CD4-positive, alpha-beta T cell treated with Interleukin-15 for 1 hour (primary cell): ENCODE measurements around the gene DOCK2.

Experiments used
- DNase-seq: peaks from one replicate; pipeline ENCODE4 v3.0.0-alpha.2; 2020

The DOCK2 gene

GRCh38 chr5:169694091-169694625, 57.1 kb downstream of the DOCK2 start:
- DNase-seq, result no peak

GRCh38 chr5:169695025-169695625, 58.0 kb downstream of the DOCK2 start:
- no peak for DNase-seq

GRCh38 chr5:169695919-169696490, 58.9 kb downstream of the DOCK2 start:
- no peak for DNase-seq

DNA sequence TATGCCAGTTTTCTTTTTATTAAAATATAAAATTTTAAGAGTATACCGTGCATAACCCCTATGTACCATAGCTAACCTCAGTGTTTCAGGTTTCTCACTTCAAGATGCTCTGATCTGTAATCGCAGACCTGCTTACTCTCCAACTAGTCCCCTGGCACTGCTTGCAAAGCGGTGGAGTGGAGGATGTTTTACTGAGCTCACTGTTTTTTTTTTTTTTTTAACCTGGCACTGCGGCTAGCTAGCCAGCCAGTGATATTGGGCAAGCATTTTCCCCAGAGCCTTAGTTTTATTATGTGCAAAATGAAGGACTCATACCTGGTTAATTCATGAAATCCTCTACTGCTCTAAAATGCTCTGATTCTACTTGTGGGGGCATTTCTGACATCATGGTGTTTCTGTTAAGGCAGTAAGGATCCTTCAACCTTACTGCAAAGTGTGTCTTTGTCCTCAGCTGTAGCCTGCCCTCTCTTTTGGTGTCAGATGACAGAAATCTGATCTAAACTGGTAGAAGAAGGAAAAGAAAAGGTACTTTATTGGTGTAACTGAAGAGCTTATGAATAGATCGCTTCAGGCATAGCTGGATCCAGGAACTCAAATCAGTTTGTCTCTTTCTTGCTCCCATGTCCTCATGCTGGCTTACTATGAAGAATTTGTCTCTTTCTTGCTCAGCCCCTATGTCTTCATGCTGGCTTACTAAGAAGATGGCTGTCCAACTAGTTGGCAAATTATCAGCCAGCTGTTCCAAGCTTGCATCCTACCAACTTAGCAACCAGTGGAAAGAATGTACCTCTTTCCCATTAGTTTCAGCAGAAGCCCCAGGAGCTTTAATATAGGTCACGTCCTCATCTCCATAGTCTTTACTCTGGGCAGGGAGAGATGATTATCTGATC, 59.8 kb downstream of the DOCK2 start:
- DNase-seq, result no peak

GRCh38 chr5:169697511-169697890, 60.4 kb downstream of the DOCK2 start:
- no peak for DNase-seq

- DNase-seq, result no peak
Measured at GRCh38 chr5:169697976-169698375, 60.9 kb downstream of the DOCK2 start.

GRCh38 chr5:169700611-169701010, 63.5 kb downstream of the DOCK2 start:
- no peak for DNase-seq

DNA sequence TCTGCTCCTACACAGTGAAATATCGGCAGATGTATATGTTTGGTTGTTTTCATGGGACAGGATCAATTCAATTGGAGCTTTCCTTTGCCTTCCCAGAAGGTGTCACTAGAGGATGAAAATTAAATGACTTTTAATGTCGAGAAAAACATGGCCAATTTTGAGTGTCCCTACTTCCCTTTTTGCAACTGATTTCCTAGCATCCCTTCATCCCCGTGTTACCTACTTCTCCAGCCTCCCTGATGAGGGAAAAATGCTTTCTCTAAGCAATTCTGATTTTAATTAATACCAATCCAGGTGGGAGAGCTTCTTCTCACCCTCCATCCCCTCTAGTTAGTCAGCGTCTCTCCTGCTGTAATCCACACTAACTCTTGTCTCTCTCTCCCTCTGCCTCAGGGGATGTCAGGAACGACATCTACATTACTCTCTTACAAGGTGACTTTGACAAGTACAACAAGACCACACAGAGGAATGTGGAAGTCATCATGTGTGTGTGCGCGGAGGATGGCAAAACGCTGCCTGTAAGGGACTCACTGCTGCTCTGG, 64.9 kb downstream of the DOCK2 start:
- DNase-seq, result no peak

- no peak for DNase-seq
Measured at GRCh38 chr5:169702693-169703481, 65.8 kb downstream of the DOCK2 start.

DNA sequence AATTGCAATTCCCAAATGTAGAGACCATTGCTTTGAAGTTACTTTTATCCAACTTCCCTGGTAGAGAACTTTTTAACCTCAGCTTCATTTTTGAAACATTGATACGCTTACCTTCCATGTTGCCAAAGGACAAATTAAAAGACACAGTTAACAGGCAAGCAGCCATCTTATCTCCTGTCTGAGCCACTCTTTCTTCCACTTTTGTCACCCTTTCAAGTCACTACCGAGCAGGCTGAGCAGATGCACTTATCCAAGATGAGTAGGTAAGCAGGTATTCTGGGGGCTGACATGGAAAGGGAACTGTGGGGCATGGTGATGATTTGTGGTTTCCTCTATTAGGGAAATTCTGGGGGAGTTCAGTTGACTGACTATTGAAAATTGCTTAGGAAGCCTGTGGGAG, 66.7 kb downstream of the DOCK2 start:
- DNase-seq, result no peak

GRCh38 chr5:169705322-169705721, 68.2 kb downstream of the DOCK2 start:
- no peak for DNase-seq

DNA sequence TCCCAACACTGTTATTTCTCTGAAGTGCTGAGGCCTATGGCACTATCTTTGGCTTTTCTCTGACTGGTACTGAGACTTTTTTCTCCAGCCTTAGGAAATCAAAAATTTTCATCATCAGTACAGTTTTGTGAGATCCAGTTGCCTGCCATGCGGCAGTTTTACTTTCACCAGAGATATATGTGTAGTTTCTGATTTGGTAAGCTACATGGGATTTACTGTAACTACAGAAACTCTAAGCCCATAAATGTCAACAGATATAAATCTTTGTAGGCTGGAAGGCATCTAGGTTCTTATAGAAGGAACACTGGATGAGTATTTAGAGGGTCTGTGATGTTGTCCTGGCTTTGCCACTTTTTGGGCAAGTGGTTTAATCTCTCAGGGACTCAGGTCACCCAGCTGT, 69.0 kb downstream of the DOCK2 start:
- DNase-seq, result no peak

- DNase-seq, result no peak
Measured at GRCh38 chr5:169706758-169707450, 69.8 kb downstream of the DOCK2 start.

DNA sequence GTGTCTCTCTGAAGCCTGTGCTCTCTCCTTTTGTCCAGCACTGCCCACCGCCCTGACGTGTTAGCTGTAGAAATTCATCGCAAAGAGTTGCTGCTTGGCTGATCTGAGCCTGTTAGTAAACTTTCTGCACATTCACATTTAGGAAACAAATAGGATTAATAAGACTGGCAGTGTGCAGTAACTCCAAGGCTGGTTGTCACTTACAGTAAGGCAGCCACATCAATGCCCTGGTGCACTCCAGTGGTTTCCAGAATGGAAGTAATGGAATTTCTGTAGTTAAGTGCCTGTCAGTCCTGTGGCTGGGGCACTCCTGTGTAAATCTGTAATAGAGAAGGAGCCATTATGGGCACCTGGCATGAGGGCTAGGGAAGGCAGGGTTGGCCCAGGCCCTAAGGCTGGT, 70.6 kb downstream of the DOCK2 start:
- DNase-seq, result no peak

- no peak for DNase-seq
Measured at GRCh38 chr5:169710675-169711074, 73.6 kb downstream of the DOCK2 start.

- no peak for DNase-seq
Measured at GRCh38 chr5:169711551-169712225, 74.6 kb downstream of the DOCK2 start.

DNA sequence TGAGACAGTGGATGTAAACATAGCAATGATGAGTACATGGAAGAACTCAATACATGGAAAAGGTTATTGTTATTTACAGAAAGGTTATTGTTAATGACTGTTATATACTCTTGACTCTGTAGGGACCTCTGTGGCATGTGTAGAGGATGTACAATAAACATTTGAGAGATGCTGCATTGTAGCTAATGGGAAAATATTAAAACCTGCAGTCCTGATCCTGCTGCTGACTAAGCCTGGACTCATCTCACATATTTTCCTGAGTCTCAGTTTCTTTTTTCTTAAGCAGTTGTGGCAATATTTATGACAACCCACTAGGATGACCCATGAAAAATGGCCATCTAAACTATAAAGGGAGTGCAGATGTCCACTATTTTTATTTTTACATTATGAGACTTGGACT, 75.4 kb downstream of the DOCK2 start:
- DNase-seq, result no peak

DNA sequence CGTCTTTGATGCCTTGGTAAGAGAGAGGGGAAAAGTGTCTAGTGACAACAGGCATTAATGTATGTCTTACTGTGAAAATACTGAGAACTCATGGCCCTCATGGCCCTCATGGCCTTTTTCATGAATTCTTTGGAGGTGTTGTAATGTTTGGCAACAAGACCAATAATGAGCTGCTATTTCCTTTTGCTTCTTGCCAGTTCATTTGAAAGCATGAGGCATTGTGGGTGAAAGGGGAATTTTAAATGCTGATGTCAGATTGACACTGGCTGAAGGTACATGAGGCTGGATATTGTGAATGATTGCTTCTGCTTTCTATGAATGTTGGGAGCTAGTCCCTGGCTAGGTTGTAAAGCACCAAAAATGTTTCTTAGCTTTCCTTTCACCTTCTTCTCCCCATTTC, 79.2 kb downstream of the DOCK2 start:
- no peak for DNase-seq

DNA sequence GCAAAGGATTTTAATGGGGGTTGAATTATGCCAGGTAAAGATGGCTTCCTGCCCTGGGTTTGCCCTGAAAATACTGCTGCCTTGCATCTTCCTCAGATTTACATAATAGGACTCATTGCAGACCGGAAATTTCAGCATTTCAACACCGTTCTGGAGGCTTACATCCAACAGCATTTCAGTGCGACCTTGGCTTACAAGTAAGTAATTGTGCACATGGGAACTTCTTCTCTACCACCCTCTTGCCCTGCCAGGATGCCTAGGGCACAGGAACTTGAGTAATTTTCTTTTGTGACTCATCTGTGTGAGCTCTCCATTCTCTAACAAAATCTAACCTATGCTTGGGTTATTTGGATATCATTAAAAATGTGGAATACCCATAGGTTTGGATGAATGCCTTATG, 80.2 kb downstream of the DOCK2 start:
- peak; percentile 50 for DNase-seq

- DNase-seq, result no peak
Measured at GRCh38 chr5:169719360-169720314, 82.6 kb downstream of the DOCK2 start.
